ENCODE results near the gene THSD4.

THSD4 gene

GRCh38 chr15:71098920-71099319 lies 16.4 kb upstream of the THSD4 start:
- DNase-seq: no peak

- DNase-seq: no peak
Observed at GRCh38 chr15:71103102-71103676, 12.1 kb upstream of the THSD4 start.

- DNase-seq: no peak
Observed at GRCh38 chr15:71104636-71105035, 10.6 kb upstream of the THSD4 start.

GRCh38 chr15:71105444-71105843 lies 9.8 kb upstream of the THSD4 start:
- no peak for DNase-seq

GRCh38 chr15:71106802-71107500 lies 8.3 kb upstream of the THSD4 start:
- DNase-seq: no peak

GRCh38 chr15:71107501-71107815 lies 7.8 kb upstream of the THSD4 start:
- no peak for DNase-seq

GRCh38 chr15:71109130-71109529 lies 6.1 kb upstream of the THSD4 start:
- no peak for DNase-seq

- DNase-seq: no peak
Observed at GRCh38 chr15:71109905-71110304, 5.4 kb upstream of the THSD4 start.

- DNase-seq: no peak
Observed at GRCh38 chr15:71110405-71111180, 4.7 kb upstream of the THSD4 start.

GRCh38 chr15:71111181-71111565 lies 4.1 kb upstream of the THSD4 start:
- DNase-seq: no peak

GRCh38 chr15:71111950-71112349 lies 3.3 kb upstream of the THSD4 start:
- no peak for DNase-seq

GRCh38 chr15:71112429-71112828 lies 2.8 kb upstream of the THSD4 start:
- no peak for DNase-seq

GRCh38 chr15:71114066-71114680 lies 1.1 kb upstream of the THSD4 start:
- DNase-seq: no peak

- DNase-seq: no peak
Observed at GRCh38 chr15:71115567-71116351, 488 bp downstream of the THSD4 start.

GRCh38 chr15:71116366-71116765 lies 1.1 kb downstream of the THSD4 start:
- no peak for DNase-seq

GRCh38 chr15:71116942-71117341 lies 1.7 kb downstream of the THSD4 start:
- DNase-seq: no peak

- no peak for DNase-seq
Observed at GRCh38 chr15:71117714-71118305, 2.5 kb downstream of the THSD4 start.

- DNase-seq: no peak
Observed at GRCh38 chr15:71118345-71118744, 3.1 kb downstream of the THSD4 start.

GRCh38 chr15:71118881-71119632 lies 3.8 kb downstream of the THSD4 start:
- DNase-seq: no peak

GRCh38 chr15:71120428-71120944 lies 5.2 kb downstream of the THSD4 start:
- no peak for DNase-seq

- no peak for DNase-seq
Observed at GRCh38 chr15:71121442-71121841, 6.2 kb downstream of the THSD4 start.
